ENCODE measurements around the gene NFATC2.

The NFATC2 gene

DNA sequence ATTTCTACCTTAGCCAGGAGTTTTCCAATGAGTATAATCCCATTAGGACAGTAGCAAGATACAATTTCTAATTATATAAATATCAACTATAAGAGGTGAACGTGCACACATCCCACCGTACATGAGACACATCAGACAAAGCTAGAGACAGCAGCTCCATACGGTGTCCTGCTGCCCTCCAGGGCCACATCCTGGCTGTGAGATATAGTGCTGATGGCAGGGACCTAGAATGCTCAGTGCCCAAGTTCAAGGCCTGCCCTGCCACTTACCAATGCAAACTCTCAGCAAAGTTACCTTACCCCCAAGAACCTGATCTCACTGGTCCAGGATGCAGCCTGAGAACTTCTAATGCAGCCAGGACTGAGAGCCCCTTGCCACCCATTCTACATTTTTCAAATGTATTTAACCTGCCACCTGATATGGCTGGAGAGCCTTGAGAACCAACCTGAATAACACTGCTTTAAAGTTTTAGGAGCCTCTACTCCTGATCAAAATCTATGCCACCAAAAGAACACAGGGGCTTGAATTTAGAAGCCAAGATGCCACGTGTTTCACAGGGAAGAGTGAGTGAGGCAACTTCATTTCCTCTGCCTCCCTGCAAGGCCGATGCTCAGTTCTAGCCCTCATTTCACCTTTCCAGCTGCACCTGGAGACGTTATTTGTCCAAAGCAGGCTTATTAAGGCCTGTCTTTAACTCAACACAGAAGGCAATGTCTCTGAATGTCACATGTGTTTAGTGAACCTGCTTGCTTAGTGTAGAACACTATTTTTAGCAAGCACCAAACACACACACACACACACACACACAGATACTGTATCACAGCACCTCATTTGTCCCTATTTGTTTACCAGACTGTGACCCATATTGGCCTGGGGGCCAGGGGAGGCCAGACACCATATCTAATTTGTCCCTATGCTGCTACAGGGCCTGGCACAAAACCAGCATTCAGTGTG is 6.1 kb downstream of the NFATC2 start:
- no peak for DNase-seq

DNA sequence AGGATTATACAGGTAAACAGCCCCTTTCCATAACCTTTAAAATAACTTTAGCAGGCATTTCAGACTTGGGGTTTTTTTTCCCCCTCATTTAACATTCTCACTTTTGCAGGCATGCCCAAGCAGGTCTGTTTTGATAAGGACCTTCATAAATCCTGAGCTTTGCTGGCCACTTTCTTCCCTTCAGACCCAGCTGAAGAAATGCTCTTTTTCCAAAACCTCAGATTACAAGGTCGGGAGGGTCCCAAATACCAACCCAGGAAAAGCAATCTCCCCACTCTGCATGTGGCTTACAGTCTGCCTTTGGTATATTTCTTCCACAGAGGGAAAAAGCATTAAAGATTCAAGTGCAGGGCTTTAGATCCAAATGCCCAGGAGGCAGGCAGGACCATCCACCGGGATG is 6.8 kb downstream of the NFATC2 start:
- DNase-seq = no peak

DNA sequence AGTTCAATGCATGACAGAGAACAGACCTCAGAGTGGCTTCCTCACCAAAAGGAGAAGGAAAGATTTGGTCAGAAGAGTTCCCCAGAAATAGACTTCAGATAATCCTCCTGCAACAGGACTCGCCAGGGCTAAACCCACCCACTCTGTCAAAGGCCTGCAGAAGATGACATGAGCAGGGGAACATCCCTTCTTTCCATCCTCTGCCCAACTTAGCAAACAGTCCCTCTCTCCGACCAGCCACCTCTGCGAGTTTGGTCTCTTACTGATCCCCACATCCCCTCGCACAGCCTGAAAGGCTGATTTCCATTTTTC is 7.5 kb downstream of the NFATC2 start:
- DNase-seq = no peak

DNA sequence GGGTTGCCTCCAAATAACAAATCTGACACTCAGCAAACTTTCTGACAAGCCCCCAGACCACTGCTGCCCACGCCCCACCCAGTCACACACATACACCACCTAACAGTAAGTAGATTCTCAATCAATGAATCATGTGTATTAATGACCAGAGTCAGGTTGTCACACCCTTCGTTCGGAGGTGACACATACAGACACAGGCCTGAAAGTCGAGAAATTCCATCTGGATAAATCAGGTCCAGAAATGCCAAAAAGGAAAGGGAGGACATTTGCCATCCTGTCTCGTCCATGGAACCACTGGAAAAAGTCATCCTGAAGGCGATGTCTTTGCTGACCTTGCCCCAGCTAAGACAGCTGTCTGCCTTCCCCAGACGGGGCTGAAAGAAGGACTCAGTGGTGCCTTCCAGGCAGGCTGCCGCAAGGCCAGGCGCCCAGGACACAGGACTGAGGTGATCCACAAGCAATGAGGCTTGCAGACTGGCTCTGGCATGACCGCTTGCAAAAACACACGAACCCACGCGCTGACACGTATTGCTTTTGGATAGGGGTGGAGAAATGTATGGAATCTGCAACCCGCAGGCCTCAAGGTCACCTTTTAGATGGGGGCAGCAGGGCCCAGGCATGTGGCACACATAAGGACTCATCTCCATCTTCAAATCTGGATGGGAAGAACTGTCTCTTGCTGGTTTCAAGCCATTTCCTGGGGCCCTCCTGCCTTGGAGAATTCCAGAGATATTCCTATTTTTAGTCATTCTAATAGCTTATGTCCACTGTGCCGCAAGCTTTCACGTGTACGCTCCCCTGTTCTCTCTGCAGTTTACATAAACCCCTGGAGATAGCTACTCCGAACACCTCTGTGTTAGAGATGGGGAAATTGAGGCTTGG is 9.0 kb downstream of the NFATC2 start:
- DNase-seq = peak; percentile 78

DNA sequence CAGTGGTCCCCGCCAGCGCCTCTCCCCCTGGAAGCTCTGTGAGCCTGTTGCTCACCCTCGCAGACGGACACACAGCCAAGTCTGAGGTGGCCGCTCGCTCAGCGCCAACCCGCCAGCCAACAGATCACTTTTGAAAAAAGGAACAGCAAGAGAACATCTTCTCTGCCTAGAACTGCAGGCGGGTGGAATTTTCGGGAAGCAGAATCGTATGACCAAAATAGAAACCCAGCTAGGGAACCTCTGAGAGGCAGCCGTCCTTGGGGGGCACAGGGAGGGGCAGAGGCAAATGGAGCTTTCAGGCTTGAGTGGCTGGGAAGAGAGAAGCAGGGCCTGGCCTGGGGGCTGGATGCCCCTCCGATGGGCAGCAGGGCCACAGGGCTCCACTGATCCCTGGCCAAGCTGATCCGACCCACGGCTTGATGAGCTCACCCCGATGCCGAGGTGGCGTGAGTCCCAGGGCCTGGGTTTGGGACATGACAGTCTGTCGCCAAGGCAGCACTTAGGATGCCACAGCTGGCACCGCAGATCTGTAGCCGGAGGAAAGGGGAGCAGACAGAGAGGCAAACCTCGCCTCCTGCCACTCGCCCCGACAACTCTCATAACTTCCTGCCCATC is 9.8 kb downstream of the NFATC2 start:
- DNase-seq = peak; percentile 59

DNA sequence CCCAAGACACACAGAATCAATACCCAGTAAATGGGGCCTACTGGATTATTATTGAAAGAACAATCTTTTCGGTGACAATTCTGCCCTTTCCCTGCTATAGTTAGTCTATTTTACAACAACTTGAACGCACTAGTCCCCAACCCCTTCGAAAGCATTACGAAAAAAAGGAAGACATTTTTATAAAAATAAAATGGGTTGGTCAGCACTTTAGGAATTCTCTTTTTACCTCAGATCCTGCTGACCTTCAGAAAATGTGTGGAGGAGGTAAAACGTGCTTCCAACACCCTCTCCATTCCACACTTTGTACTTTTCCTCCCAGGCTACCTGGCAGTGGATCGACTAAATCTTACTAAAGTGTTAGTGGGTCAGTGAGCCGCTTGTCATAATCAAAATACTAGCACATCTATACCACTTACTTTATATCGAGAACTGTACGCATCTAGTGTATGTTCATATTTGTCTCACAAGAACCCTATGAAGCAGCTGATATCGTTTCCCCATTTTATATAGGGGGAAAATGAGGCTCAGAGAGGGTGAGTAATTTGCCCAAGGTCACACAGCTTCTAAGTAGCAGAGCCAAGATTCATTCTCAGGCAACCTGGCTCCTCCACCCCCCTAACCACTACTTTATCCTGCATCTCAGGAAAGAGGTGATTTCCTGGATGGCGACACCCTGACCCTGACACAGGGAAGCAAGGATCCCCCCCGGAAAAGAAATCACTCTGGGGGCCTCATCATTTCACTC is 10.6 kb downstream of the NFATC2 start:
- DNase-seq = no peak

DNA sequence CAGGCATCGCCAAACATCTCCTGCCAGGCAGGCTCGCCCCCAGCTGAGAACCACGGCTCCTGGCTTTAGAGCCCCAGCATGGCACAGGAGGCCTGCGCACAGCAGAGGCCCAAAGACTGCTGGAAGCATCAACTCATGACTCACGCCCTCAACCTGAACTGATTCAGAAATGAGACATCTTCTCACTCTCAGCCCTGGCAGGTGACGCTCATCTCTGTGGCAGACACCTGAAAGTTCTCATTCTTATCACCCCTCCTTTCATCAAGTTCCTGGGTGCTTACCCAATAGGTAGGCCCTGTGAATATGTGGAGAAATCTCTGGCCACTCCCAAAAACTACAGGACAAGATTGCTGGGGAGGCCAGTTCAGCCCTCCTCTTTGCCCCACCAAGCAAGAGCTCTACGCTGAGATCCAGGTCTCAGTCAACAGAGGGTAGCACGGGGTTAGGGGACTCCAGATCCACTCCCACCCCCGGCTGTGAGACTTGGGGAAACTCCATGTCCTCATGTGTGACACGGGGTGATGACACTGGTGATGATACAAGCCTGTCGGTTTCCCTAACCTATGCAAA is 11.3 kb downstream of the NFATC2 start:
- DNase-seq = peak; percentile 38

DNA sequence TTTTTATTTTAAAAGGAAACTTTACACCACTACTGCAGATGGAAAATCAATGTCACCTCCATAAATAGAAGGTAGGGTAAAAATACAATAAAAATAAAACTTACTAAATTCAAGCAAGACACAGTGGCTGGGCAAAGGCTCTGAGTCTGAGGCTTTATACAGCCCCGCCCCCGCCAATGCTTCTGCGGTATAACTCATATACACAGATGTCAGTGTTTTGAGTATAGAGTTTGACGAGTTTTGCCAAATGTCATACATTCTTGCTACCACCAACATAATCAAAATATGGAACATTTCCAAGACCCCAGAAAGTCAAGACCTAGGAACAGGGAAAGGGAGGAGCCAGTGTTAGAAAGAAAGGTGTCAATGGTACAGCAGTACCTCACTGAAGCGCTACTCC is 12.8 kb downstream of the NFATC2 start:
- DNase-seq = peak; percentile 78

DNA sequence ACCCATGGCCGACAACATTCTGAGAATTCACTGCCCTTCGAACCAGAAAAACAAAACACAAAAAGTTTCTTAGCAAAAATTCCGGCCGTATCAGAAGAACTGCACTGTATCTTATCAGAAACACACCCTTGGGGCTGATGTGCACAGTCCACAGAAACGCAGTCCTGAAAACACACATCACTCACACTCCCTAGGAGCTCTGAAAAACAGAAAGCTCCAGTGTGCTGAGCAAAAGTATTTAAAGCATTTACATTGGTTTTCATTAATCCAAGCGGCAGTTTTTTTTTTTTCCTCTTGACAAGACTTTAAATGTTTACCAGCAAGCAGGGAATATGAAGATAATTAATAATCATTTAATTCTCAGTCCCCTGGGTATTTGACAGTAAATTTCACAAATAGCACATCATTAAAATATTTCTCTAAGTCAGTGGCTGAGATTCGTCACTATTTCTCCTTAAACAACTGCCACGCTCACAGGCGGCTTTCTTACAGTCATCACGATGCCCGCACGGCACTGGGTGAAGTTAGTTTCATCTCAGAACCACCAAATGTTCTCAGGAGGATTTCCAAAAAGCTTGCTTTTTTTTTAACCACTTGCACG is 13.3 kb downstream of the NFATC2 start:
- DNase-seq = peak; percentile 88

DNA sequence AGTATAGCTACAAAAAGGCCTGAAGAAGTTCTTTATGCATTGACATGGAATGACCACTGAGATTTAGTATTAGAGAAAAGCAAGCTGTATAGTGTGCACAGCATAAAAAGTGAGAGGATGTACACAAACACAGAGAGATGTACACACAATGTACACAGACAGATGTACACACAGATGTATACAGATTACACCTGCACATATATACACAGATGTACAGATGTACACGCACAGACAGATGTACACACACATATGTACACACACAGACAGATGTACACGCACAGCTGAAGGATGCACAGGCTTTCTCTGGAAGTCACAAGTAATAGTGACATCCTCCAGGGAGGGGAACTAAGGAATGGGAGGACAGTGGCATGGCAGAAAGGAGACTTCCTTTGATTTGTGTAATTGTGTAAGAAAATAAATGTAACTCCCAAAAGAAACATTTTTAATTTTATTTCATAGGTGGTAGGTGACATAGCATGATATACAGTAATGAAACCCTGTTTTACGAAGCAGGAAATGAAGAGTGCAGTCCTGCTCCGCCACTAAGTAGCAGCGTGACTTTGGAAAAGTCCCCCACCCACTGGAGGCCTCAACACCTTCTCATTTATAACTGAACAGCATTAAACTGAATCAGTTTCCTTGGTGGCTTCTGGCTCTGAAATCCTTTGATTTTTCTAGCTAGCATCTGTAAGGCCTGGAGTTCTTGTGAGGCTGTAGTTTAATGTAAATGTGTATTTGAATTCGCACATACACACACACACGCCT is 14.1 kb downstream of the NFATC2 start:
- DNase-seq = no peak

DNA sequence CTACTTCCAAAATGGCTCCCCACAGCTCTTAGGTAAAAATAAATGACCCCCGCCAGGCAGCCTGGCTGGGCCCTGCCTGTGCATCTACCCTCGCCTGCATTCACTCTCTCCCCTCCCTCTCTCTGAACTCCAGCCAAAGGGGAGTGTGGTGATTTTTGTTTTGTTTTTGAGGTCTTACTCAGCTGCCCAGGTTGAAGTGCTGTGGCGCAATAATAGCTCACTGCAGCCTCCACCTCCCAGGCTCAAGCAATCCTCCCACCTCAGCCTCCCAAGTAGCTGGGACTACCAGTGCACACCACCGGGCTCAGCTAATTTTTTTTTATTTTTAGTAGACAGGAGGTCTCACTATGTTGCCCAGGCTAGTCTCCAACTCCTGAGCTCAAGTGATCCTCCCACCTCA is 15.8 kb downstream of the NFATC2 start:
- no peak for DNase-seq

DNA sequence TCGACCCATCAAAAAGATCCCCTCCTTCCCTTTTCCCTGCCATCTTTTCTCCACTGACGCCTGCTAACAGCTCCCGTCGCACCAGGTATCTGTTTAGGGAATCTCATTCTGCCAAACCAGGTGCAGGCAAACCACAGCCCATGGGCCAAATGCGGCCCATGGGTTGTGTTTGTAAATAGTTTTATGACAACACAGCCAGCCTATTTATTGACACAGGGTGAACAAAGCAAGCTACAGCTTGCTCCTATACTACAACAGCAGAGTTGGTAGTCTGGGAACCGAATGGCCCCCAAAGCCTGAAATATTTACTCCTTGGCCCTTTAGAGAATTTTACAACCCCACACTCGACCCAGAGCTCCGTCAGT is 16.4 kb downstream of the NFATC2 start:
- no peak for DNase-seq

DNA sequence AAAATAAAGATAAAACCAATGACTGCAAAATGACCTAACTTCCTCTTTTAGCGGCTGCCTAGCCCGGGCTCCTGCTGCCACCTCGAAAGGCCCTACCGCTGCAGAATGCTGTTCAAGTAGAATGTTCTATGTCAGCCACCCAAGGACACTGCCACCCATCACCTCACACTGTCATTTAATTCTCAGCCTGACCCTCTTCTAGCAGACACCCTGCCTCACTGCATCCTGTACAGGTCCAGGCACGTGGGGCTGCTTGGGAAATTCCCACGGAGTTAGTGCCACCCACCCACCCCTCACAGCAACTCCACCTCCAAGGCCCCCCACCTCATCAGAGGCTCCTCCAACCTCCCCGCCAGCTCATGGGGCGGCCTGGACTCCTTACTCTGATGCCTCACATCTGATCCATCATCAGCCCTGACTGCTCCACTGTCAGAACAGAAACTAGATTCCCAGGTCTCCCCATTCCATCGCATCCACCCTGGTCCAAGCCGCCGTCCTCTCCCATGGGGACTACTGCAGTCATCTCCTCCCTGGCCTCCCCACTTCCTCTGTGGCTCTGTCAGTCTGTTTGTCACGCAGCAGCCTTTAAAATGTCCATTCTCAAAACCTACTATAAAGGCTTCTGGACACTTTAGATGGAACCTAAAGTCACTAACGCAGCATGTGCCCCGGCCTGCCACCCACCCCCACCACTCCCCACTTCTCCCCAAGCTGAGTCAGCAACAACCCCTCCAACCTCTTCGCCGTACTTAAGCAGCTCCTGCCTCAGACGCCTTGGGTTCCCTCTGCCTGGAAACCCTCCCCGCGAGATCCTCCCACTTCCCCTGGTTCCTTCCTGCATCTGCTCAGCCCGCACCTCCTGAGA is 17.0 kb downstream of the NFATC2 start:
- DNase-seq = no peak

DNA sequence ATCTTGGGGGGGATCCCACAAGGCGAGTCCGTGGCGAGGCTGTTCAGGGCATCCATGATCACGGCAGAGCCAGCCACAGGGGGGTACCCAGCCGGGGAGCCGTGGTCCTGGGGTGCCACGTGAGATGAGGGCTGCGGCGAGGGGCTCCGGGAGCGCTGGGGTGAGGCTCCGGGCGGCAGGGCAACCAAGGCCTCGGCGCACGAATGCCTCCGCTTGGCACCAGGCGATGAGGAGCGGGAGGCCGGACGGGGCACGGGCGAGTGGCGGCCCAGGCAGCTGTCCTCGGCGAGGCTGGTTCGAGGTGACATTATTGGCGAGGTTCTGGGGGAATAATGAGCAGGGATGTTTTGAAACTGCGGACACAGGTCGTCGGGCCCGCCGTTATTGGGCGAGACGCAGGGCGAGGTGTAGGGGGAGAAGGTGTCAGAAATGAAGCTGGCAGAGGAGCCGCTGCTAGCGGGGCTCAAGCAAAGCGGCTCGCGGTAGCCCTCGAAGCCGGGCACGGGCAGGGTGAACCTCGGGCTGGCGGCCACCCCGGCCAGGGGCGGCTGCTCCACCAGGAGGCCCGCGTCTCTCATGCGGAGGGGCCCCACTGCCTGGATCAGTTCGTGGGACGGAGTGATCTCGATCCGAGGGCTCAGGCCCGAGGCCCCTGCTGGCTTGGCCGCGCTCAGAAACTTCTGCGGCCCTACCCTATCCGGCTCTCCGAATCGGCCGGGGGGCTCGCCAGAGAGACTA is 19.1 kb downstream of the NFATC2 start:
- no peak for DNase-seq

DNA sequence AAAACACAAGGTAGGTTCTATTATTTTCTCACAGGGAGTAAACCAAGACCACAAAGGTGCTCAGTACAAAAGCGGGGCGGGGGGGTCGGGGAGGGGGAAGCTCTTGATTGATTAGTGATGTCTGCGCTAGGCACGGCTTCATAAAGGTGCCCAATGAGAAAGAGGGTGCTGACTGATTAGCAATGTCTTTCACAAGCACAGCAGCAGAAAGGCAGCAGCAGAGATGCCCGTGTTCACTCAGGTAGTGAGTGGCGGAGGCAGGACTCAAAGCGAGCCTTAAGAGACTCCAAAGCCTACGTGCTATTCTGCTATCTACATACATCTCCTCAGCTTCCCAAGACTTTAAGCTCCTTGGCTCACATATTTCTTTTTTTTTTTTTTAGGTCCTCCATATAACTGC is 20.3 kb downstream of the NFATC2 start:
- no peak for DNase-seq

DNA sequence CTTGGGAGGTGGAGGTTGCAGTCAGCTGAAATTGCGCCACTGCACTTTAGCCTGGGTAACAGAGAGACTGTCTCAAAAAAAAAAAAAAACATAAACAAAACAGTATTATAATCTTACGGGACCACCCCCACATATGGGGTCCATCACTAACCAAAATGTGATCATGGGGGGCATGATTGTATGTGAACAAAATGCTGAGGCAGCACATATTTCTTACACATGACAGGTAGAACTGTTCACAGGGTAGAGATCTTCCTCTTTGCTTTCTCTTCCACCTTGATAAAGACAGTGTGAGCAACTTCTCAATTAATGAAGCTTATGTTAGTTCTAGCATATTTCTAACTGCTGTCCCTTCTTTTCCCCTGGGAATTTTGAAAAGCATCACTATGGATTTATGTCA is 24.7 kb downstream of the NFATC2 start:
- no peak for DNase-seq

DNA sequence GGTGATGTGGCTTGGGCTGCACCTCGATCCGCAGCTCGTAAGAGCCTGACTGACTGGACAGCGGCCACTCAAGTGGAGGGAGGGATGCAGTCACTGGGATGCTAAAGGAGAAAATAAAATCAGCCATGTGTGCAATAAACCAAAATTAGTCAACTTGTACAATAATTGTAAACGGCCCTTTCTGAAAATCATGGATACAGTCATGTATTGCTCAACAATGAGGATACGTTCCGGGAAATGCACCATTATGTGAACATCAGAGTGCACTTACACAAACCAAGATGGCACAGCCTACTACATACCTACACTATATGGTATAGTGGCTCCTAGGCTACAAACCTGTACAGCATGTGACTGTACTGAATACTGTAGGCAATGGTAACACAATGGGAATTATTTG is 25.7 kb downstream of the NFATC2 start:
- no peak for DNase-seq

DNA sequence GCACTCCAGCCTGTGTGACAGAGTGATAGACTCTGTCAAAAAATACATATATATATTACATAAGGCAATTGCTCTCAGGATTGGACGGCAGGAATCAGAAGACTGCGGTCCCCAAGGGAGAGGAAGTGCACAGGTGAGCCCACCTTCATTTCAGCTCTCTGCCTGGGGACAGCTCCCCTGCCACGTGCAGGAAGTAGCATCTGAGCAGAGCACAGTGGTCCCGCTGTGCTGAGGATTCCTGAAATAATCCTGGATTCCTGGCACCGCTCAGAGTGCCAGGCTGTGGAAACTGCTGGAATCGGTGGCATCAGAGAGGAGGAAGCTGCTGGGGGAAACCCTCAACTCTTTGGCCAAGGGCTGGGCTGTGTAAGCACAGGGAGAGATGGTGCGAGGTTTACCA is 27.7 kb downstream of the NFATC2 start:
- DNase-seq = no peak

DNA sequence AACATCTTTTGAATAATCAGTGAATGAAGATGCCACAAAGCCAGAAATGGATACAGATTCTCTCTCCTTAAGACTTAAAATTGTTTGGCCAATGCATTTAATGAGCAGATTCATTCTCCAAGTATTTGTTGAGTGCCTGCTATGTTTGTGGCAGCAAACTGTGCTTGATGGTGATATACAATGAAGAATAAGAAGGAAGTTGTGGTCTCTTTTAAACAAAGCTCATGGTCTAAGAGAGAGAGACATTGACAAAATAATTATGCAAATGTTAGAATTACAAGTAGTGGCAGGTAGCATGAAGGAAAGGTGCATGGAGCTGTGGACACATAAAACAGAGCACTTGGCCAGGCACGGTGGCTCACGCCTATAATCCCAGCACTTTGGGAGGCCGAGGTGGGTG is 28.3 kb downstream of the NFATC2 start:
- DNase-seq = no peak

All from fibroblast of skin of scalp (primary cell).